Epithelial cell of prostate (primary cell): ENCODE data around the gene DDX46.
"Not testable (repeated sequence)": the region's sequence is repeated elsewhere in the genome, so short reads cannot be mapped to it uniquely, and the experiment has no call there.

ENCODE experiments used
- DNase-seq: peaks from one replicate; pipeline ENCODE4 v3.0.0-alpha.2; 2011; ENCODE audit warnings: low read depth, low spot score
- H3K27ac ChIP-seq: fragments of 450-650 bp; 2 replicates; pipeline ENCODE4 v1.5.1; 2017; ENCODE audit warnings: mild to moderate bottlenecking

DDX46 gene

GRCh38 chr5:134758504-134759341 is at the start of gene DDX46:
TSS of gene DDX46 (plus strand) at chr5:134758779. CDS start at chr5:134758939, 160 bp downstream.
- DNase-seq: peak; percentile 66
- H3K27ac ChIP-seq: peak within 1 kb of the TSS; percentile 44

- no peak overlapping the region for H3K27ac ChIP-seq
- DNase-seq: no peak
Observed at GRCh38 chr5:134714120-134714519, 44.5 kb upstream of the DDX46 start.

GRCh38 chr5:134714541-134714940 is 44.0 kb upstream of the DDX46 start:
- H3K27ac ChIP-seq: no peak overlapping the region
- DNase-seq: no peak

- not testable (repeated sequence) for DNase-seq, H3K27ac ChIP-seq
Observed at GRCh38 chr5:134715466-134715865, 43.1 kb upstream of the DDX46 start.

- DNase-seq: no peak
- no peak overlapping the region for H3K27ac ChIP-seq
Observed at GRCh38 chr5:134724872-134725271, 33.7 kb upstream of the DDX46 start.

GRCh38 chr5:134732819-134733218 is 25.8 kb upstream of the DDX46 start:
- no peak for DNase-seq
- no peak overlapping the region for H3K27ac ChIP-seq

- DNase-seq: no peak
- peak overlapping the region; percentile 7 for H3K27ac ChIP-seq
Observed at GRCh38 chr5:134735243-134735642, 23.3 kb upstream of the DDX46 start.

- H3K27ac ChIP-seq: no peak overlapping the region
- DNase-seq: no peak
Observed at GRCh38 chr5:134736173-134736812, 22.3 kb upstream of the DDX46 start.

- peak; percentile 79 for DNase-seq
- H3K27ac ChIP-seq: peak within 1 kb of the TSS; percentile 79
Observed at GRCh38 chr5:134738133-134738962, 20.2 kb upstream of the DDX46 start, which contains the start of gene CAMLG. TSS of gene CAMLG (plus strand) at chr5:134738548. CDS start at chr5:134738621, 73 bp downstream.

- DNase-seq: no peak
Observed at GRCh38 chr5:134738963-134739661, 19.5 kb upstream of the DDX46 start.

GRCh38 chr5:134741052-134741451 is 17.5 kb upstream of the DDX46 start:
- no peak for DNase-seq
- H3K27ac ChIP-seq: no peak overlapping the region

More at GRCh38 chr5:134738963-134739661, 19.5 kb upstream of the DDX46 start:
- H3K27ac ChIP-seq: peak overlapping the region; percentile 79

GRCh38 chr5:134742134-134742533 is 16.4 kb upstream of the DDX46 start:
- DNase-seq: no peak
- no peak overlapping the region for H3K27ac ChIP-seq

GRCh38 chr5:134749415-134749814 is 9.2 kb upstream of the DDX46 start:
- H3K27ac ChIP-seq: no peak overlapping the region
- no peak for DNase-seq

GRCh38 chr5:134758176-134758503 is 439 bp upstream of the DDX46 start:
- no peak for DNase-seq
- H3K27ac ChIP-seq: peak overlapping the region; percentile 44

- H3K27ac ChIP-seq, DNase-seq: not testable (repeated sequence)
Observed at GRCh38 chr5:134767528-134768291, 9.1 kb downstream of the DDX46 start.

GRCh38 chr5:134769206-134769605 is 10.6 kb downstream of the DDX46 start:
- DNase-seq: no peak
- H3K27ac ChIP-seq: no peak overlapping the region

- no peak for DNase-seq
- no peak overlapping the region for H3K27ac ChIP-seq
Observed at GRCh38 chr5:134772461-134773125, 14.0 kb downstream of the DDX46 start.

- no peak overlapping the region for H3K27ac ChIP-seq
- no peak for DNase-seq
Observed at GRCh38 chr5:134777366-134777765, 18.8 kb downstream of the DDX46 start.
